IMR-90 (cell line): ENCODE data around the gene DPH3.

ENCODE experiments used
- CEBPB ChIP-seq: IDR thresholded peaks from 2 replicates; pipeline ENCODE4 v1.6.1; 2012; ENCODE audit warnings: low read depth, low read length, improper control_type of control experiment
- ELK1 ChIP-seq: fragments of 150-350 bp; IDR thresholded peaks from 2 replicates; pipeline ENCODE4 v1.6.1; 2016; ENCODE audit warnings: low read depth, mild to moderate bottlenecking, low read length, moderate library complexity, borderline replicate concordance
- MAFK ChIP-seq: IDR thresholded peaks from 2 replicates; pipeline ENCODE4 v1.6.1; 2012; ENCODE audit warnings: low read depth, low read length, improper control_type of control experiment
- MAZ ChIP-seq: IDR thresholded peaks from 2 replicates; pipeline ENCODE4 v1.6.1; 2012; ENCODE audit warnings: low read depth, mild to moderate bottlenecking, low read length, improper control_type of control experiment, moderate library complexity, borderline replicate concordance
- MXI1 ChIP-seq: IDR thresholded peaks from 2 replicates; pipeline ENCODE4 v1.6.1; 2012; ENCODE audit warnings: low read depth, mild to moderate bottlenecking, low read length, moderate library complexity, borderline replicate concordance
- NFE2L2 ChIP-seq: fragments of 150-350 bp; IDR thresholded peaks from 2 replicates; pipeline ENCODE4 v1.6.1; 2016; ENCODE audit warnings: low read depth, mild to moderate bottlenecking, low read length
- POLR2A ChIP-seq: IDR thresholded peaks from 2 replicates; pipeline ENCODE4 v1.6.1; 2012; ENCODE audit warnings: mild to moderate bottlenecking, low read depth, low read length
- RAD21 ChIP-seq: IDR thresholded peaks from 2 replicates; pipeline ENCODE4 v1.6.1; 2012; ENCODE audit warnings: low read length, improper control_type of control experiment
- RCOR1 ChIP-seq: IDR thresholded peaks from 2 replicates; pipeline ENCODE4 v1.6.1; 2012; ENCODE audit warnings: mild to moderate bottlenecking, low read length, improper control_type of control experiment; ENCODE audit not compliant: insufficient replicate concordance
- SMC3 ChIP-seq: fragments of 150-350 bp; IDR thresholded peaks from 2 replicates; pipeline ENCODE4 v1.6.1; 2016; ENCODE audit warnings: low read depth, mild to moderate bottlenecking, antibody characterized with exemption, low read length, moderate library complexity
- TF ChIP-seq, protein P1 (sequence below): conservative IDR thresholded peaks from 2 replicates; pipeline ENCODE4 v1.5.1; 2012; ENCODE audit warnings: mild to moderate bottlenecking, low read depth, low read length, improper control_type of control experiment

DNA sequence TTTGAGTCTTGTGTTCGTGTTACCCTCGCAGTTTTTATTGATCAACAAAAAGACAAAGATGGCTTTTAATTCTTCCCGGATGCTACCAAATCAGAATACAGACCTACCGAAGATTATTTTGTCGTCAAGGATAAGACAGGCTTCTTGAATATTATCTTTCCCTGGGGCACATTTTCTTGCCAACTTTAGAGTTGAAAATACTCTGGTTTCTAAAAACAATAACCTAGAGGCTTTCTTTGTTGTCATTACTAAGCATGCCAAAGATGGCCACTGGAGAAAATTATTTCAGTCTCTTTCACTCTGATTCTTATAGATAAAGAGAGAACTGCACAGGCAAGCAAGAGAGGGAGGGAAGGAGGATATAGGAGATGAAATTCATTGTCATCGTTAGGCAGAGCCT lies 34.1 kb upstream of the DPH3 start:
- TF ChIP-seq, protein P1, sequence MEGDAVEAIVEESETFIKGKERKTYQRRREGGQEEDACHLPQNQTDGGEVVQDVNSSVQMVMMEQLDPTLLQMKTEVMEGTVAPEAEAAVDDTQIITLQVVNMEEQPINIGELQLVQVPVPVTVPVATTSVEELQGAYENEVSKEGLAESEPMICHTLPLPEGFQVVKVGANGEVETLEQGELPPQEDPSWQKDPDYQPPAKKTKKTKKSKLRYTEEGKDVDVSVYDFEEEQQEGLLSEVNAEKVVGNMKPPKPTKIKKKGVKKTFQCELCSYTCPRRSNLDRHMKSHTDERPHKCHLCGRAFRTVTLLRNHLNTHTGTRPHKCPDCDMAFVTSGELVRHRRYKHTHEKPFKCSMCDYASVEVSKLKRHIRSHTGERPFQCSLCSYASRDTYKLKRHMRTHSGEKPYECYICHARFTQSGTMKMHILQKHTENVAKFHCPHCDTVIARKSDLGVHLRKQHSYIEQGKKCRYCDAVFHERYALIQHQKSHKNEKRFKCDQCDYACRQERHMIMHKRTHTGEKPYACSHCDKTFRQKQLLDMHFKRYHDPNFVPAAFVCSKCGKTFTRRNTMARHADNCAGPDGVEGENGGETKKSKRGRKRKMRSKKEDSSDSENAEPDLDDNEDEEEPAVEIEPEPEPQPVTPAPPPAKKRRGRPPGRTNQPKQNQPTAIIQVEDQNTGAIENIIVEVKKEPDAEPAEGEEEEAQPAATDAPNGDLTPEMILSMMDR = no peak
- TF ChIP-seq POLR2A (no peak), MAFK (no peak), RAD21 (no peak), RCOR1 (no peak), NFE2L2 (no peak), SMC3 (no peak), CEBPB (no peak), ELK1 (no peak), MAZ (no peak), MXI1 (no peak)
